PC-3 (cell line): ENCODE results near the gene SLC38A10.

Source experiments
- EZH2 ChIP-seq: fragments of 300-600 bp; sonication (generic); IDR thresholded peaks from one replicate; pipeline ENCODE4 v1.6.1; 2017; ENCODE audit warnings: antibody characterized with exemption, mild to moderate bottlenecking, low read length; ENCODE audit not compliant: unreplicated experiment
- EZH2phosphoT487 ChIP-seq: fragments of 300-600 bp; sonication (generic); IDR thresholded peaks from 2 replicates; pipeline ENCODE4 v1.6.1; 2018; ENCODE audit warnings: mild to moderate bottlenecking, antibody characterized with exemption, low read length, borderline replicate concordance
- TF ChIP-seq, protein P1 (sequence below): fragments of 300-600 bp; sonication (generic); conservative IDR thresholded peaks from 2 replicates; pipeline ENCODE4 v1.5.1; 2017; ENCODE audit warnings: antibody characterized with exemption, low read depth, mild to moderate bottlenecking, low read length

DNA sequence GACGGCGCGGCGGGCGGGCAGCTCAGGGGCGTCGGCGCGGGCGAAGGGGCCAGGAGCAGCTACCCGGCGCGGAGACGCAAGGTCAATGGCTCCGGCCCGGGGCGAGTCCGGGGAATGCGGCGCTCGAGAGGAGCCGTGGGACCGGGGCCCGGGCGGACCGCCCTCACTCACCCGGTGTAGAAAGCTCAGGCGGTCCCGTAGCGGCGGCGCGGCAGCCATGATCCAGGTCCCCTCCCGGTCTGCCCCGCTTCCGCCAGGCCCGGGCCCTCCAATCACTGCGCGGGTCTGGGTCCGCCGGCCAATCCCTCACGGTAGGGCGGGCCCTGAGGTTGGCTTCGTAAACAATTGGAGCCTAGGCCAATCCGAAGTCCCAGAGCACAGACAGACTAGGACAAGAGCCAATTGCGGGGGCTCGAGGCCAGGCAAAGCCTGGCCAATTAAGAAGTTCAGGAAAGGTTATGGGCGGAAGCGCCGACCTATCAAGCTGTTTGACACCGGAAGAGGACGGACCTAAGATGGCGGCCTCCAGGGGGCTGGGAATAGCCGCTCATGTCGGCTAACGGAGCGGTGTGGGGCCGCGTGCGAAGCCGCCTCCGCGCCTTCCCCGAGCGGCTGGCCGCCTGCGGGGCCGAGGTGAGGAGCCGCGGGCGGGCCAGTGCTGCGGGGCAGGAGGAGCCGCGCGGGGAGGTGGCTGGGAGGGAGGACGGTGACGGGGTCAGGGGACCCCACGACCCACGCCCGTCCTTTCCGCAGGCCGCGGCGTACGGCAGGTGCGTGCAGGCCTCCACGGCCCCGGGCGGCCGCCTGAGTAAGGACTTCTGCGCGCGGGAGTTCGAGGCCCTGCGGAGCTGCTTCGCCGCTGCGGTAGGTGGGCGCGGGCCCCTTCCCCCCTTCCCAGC lies 56.0 kb downstream of the SLC38A10 start, which contains the start of the genes NDUFAF8 and TEPSIN:
- TF ChIP-seq, protein P1, sequence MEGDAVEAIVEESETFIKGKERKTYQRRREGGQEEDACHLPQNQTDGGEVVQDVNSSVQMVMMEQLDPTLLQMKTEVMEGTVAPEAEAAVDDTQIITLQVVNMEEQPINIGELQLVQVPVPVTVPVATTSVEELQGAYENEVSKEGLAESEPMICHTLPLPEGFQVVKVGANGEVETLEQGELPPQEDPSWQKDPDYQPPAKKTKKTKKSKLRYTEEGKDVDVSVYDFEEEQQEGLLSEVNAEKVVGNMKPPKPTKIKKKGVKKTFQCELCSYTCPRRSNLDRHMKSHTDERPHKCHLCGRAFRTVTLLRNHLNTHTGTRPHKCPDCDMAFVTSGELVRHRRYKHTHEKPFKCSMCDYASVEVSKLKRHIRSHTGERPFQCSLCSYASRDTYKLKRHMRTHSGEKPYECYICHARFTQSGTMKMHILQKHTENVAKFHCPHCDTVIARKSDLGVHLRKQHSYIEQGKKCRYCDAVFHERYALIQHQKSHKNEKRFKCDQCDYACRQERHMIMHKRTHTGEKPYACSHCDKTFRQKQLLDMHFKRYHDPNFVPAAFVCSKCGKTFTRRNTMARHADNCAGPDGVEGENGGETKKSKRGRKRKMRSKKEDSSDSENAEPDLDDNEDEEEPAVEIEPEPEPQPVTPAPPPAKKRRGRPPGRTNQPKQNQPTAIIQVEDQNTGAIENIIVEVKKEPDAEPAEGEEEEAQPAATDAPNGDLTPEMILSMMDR: no peak
- no peak for TF ChIP-seq EZH2phosphoT487
- no peak for TF ChIP-seq EZH2
